H54 (cell line): ENCODE results near the gene MYO16.
A peak's percentile ranks its signal among the peaks of the same experiment; 100 is the strongest.

ENCODE experiments used
- DNase-seq: peaks from one replicate; pipeline ENCODE4 v3.0.0; 2011; ENCODE audit warnings: low spot score, mixed read lengths; ENCODE audit not compliant: insufficient read length
- FAIRE-seq: peaks from 3 replicates; lab custom pipeline; 2011; peaks lifted over from hg19 to GRCh38; lab: Jason Lieb, UNC
- POLR2A ChIP-seq: IDR thresholded peaks from 2 replicates; pipeline ENCODE4 v1.6.1; 2011; ENCODE audit warnings: low read depth, mild to moderate bottlenecking, low read length

MYO16 gene

GRCh38 chr13:109180905-109181425, 551.6 kb downstream of the MYO16 start:
- DNase-seq (peak; percentile 44), FAIRE-seq (peak; percentile 98)
- no peak for TF ChIP-seq POLR2A

GRCh38 chr13:109182777-109183465, 553.5 kb downstream of the MYO16 start:
- FAIRE-seq (peak; percentile 53), DNase-seq (no peak)
- TF ChIP-seq POLR2A: no peak

GRCh38 chr13:109191413-109191812, 562.0 kb downstream of the MYO16 start:
- TF ChIP-seq POLR2A: no peak
- FAIRE-seq (no peak), DNase-seq (no peak)

- TF ChIP-seq POLR2A: no peak
- FAIRE-seq: no peak
- DNase-seq: no peak
Observed at GRCh38 chr13:109192306-109192705, 562.9 kb downstream of the MYO16 start.

GRCh38 chr13:109196948-109197347, 567.5 kb downstream of the MYO16 start:
- no peak for TF ChIP-seq POLR2A
- DNase-seq (no peak), FAIRE-seq (no peak)

- no peak for TF ChIP-seq POLR2A
- peak; percentile 96 for FAIRE-seq
- DNase-seq: no peak
Observed at GRCh38 chr13:109198585-109198984, 569.2 kb downstream of the MYO16 start.

GRCh38 chr13:109199280-109199679, 569.9 kb downstream of the MYO16 start:
- no peak for DNase-seq
- peak; percentile 48 for FAIRE-seq
- TF ChIP-seq POLR2A: no peak

- no peak for TF ChIP-seq POLR2A
- FAIRE-seq (no peak), DNase-seq (no peak)
Observed at GRCh38 chr13:109200556-109200955, 571.1 kb downstream of the MYO16 start.

GRCh38 chr13:109203587-109203986, 574.2 kb downstream of the MYO16 start:
- FAIRE-seq (peak; percentile 84), DNase-seq (no peak)
- TF ChIP-seq POLR2A: no peak

GRCh38 chr13:109204252-109204651, 574.8 kb downstream of the MYO16 start:
- peak; percentile 88 for FAIRE-seq
- no peak for DNase-seq
- no peak for TF ChIP-seq POLR2A

GRCh38 chr13:109204657-109205056, 575.2 kb downstream of the MYO16 start:
- FAIRE-seq (no peak), DNase-seq (no peak)

GRCh38 chr13:109205315-109205714, 575.9 kb downstream of the MYO16 start:
- no peak for TF ChIP-seq POLR2A
- DNase-seq (no peak), FAIRE-seq (peak; percentile 97)

More at GRCh38 chr13:109204657-109205056, 575.2 kb downstream of the MYO16 start:
- no peak for TF ChIP-seq POLR2A

GRCh38 chr13:109206616-109207015, 577.2 kb downstream of the MYO16 start:
- no peak for DNase-seq
- FAIRE-seq: no peak
- TF ChIP-seq POLR2A: no peak

- no peak for FAIRE-seq
Observed at GRCh38 chr13:109207622-109208021, 578.2 kb downstream of the MYO16 start.

GRCh38 chr13:109208522-109208921, 579.1 kb downstream of the MYO16 start:
- DNase-seq (no peak), FAIRE-seq (peak; percentile 77)
- TF ChIP-seq POLR2A: no peak

More at GRCh38 chr13:109207622-109208021, 578.2 kb downstream of the MYO16 start:
- no peak for TF ChIP-seq POLR2A
- DNase-seq: no peak
